MM.1S (cell line): Measurements from ENCODE around the gene COL5A1.

Experiments used
- DNase-seq: peaks from one replicate; pipeline ENCODE4 v3.0.0-alpha.2; 2015
- H2AFZ ChIP-seq: fragments of 300-600 bp; sonication (generic); 2 replicates; pipeline ENCODE4 v1.6.0; 2016; ENCODE audit warnings: antibody characterized with exemption, low read length
- H3F3A ChIP-seq: fragments of 300-600 bp; sonication (generic); 2 replicates; pipeline ENCODE4 v1.6.1; 2016; ENCODE audit warnings: mild to moderate bottlenecking, antibody characterized with exemption, low read length, moderate library complexity, mixed read lengths; ENCODE audit not compliant: insufficient read depth
- H3K27ac ChIP-seq: fragments of 300-600 bp; sonication (generic); 2 replicates; pipeline ENCODE4 v1.5.1; 2016; ENCODE audit warnings: mild to moderate bottlenecking, low read length
- H3K27me3 ChIP-seq: fragments of 300-600 bp; sonication (generic); replicated peaks from 2 replicates; pipeline ENCODE4 v1.6.0; 2016; ENCODE audit warnings: low read length; ENCODE audit not compliant: insufficient read depth
- H3K36me3 ChIP-seq: fragments of 300-600 bp; sonication (generic); replicated peaks from 2 replicates; pipeline ENCODE4 v1.6.1; 2016; ENCODE audit warnings: mild to moderate bottlenecking, low read length, mixed read lengths; ENCODE audit not compliant: insufficient read depth
- H3K4me1 ChIP-seq: fragments of 300-600 bp; sonication (generic); 2 replicates; pipeline ENCODE4 v1.6.1; 2016; ENCODE audit warnings: low read length, mixed read lengths
- H3K4me2 ChIP-seq: fragments of 300-600 bp; sonication (generic); 2 replicates; pipeline ENCODE4 v1.6.0; 2016; ENCODE audit warnings: low read depth, low read length
- H3K4me3 ChIP-seq: fragments of 300-600 bp; sonication (generic); 2 replicates; pipeline ENCODE4 v1.5.1; 2016; ENCODE audit warnings: low read length, mixed read lengths
- H3K79me2 ChIP-seq: fragments of 300-600 bp; sonication (generic); 2 replicates; pipeline ENCODE4 v1.6.1; 2016; ENCODE audit warnings: mixed run types, low read length, mixed read lengths
- H3K9ac ChIP-seq: fragments of 300-600 bp; sonication (generic); 2 replicates; pipeline ENCODE4 v1.6.1; 2016; ENCODE audit warnings: low read length, mixed read lengths
- H3K9me2 ChIP-seq: fragments of 300-600 bp; sonication (generic); replicated peaks from 2 replicates; pipeline ENCODE4 v1.6.1; 2016; ENCODE audit warnings: mild to moderate bottlenecking, low read length, mixed read lengths; ENCODE audit not compliant: insufficient read depth
- H3K9me3 ChIP-seq: fragments of 300-600 bp; sonication (generic); replicated peaks from 2 replicates; pipeline ENCODE4 v1.6.1; 2016; ENCODE audit warnings: mild to moderate bottlenecking, low read length, mixed read lengths; ENCODE audit not compliant: insufficient read depth
- H4K20me1 ChIP-seq: fragments of 300-600 bp; sonication (generic); 2 replicates; pipeline ENCODE4 v1.6.1; 2016; ENCODE audit warnings: mild to moderate bottlenecking, low read length, moderate library complexity, mixed read lengths; ENCODE audit not compliant: insufficient read depth
- CTCF ChIP-seq: fragments of 300-600 bp; sonication (generic); IDR thresholded peaks from 2 replicates; pipeline ENCODE4 v1.5.1; 2016; ENCODE audit warnings: antibody characterized with exemption, low read length, mixed read lengths
- EZH2 ChIP-seq: fragments of 300-600 bp; sonication (generic); optimal IDR thresholded peaks from 2 replicates; pipeline ENCODE3; 2017; ENCODE audit warnings: low read depth, mild to moderate bottlenecking, antibody characterized with exemption, low read length, mixed read lengths
- EZH2phosphoT487 ChIP-seq: fragments of 300-600 bp; sonication (generic); IDR thresholded peaks from 2 replicates; pipeline ENCODE4 v1.6.1; 2018; ENCODE audit warnings: antibody characterized with exemption, low read length

Gene COL5A1

GRCh38 chr9:134778156-134778555 is 136.6 kb downstream of the COL5A1 start:
- Histone ChIP-seq H2AFZ (no peak overlapping the region), H3K4me1 (no peaks in the 10 kb centered on the region)

GRCh38 chr9:134778841-134779411 is 137.3 kb downstream of the COL5A1 start:
- no peaks in the 10 kb centered on the region for H3F3A ChIP-seq
- no peaks in the 10 kb centered on the region for H3K4me1 ChIP-seq
- DNase-seq, result no peak
- H3K27me3 ChIP-seq, result peaks cover 100% of the 10 kb centered on the region
- no peak overlapping the region for H2AFZ ChIP-seq
- no peak overlapping the region for H3K4me2 ChIP-seq
- H3K4me3 ChIP-seq, result no peak overlapping the region
- H3K27ac ChIP-seq, result no peak overlapping the region
- no peaks in the 10 kb centered on the region for H4K20me1 ChIP-seq
- no peaks in the 10 kb centered on the region for H3K9me2 ChIP-seq
- no peaks in the 10 kb centered on the region for H3K79me2 ChIP-seq
- TF ChIP-seq EZH2 (no peak), CTCF (peak; percentile 41)
- H3K9ac ChIP-seq, result no peak overlapping the region
- no peaks in the 10 kb centered on the region for H3K9me3 ChIP-seq
- no peaks in the 10 kb centered on the region for H3K36me3 ChIP-seq

More at GRCh38 chr9:134778156-134778555, 136.6 kb downstream of the COL5A1 start:
- Histone ChIP-seq H3K36me3 (no peaks in the 10 kb centered on the region), H3K27me3 (peaks cover 100% of the 10 kb centered on the region), H3F3A (no peaks in the 10 kb centered on the region), H3K9me2 (no peaks in the 10 kb centered on the region), H3K79me2 (no peaks in the 10 kb centered on the region), H3K4me3 (no peak overlapping the region), H4K20me1 (no peaks in the 10 kb centered on the region), H3K4me2 (no peak overlapping the region), H3K27ac (no peak overlapping the region), H3K9me3 (no peaks in the 10 kb centered on the region), H3K9ac (no peak overlapping the region)
- no peak for TF ChIP-seq EZH2
- TF ChIP-seq EZH2phosphoT487, result no peak
- no peak for TF ChIP-seq CTCF
- DNase-seq, result no peak

GRCh38 chr9:134779640-134780039 is 138.0 kb downstream of the COL5A1 start:
- no peaks in the 10 kb centered on the region for H3K36me3 ChIP-seq

More at GRCh38 chr9:134779640-134780039, 138.0 kb downstream of the COL5A1 start:
- Histone ChIP-seq H3K79me2 (no peaks in the 10 kb centered on the region), H3K27ac (no peak overlapping the region), H2AFZ (no peak overlapping the region), H3K27me3 (peaks cover 100% of the 10 kb centered on the region), H3F3A (no peaks in the 10 kb centered on the region), H3K9ac (no peak overlapping the region), H3K9me2 (no peaks in the 10 kb centered on the region), H3K9me3 (no peaks in the 10 kb centered on the region), H4K20me1 (no peaks in the 10 kb centered on the region), H3K4me2 (no peak overlapping the region), H3K4me1 (no peaks in the 10 kb centered on the region), H3K4me3 (no peak overlapping the region)
- no peak for DNase-seq
- TF ChIP-seq EZH2, result no peak
- TF ChIP-seq EZH2phosphoT487, result no peak
- TF ChIP-seq CTCF, result no peak
